Measurements from ENCODE around the gene HDAC4.
"Not testable (repeated sequence)": the region's sequence is repeated elsewhere in the genome, so short reads cannot be mapped to it uniquely, and the experiment has no call there.

Gene HDAC4

DNA sequence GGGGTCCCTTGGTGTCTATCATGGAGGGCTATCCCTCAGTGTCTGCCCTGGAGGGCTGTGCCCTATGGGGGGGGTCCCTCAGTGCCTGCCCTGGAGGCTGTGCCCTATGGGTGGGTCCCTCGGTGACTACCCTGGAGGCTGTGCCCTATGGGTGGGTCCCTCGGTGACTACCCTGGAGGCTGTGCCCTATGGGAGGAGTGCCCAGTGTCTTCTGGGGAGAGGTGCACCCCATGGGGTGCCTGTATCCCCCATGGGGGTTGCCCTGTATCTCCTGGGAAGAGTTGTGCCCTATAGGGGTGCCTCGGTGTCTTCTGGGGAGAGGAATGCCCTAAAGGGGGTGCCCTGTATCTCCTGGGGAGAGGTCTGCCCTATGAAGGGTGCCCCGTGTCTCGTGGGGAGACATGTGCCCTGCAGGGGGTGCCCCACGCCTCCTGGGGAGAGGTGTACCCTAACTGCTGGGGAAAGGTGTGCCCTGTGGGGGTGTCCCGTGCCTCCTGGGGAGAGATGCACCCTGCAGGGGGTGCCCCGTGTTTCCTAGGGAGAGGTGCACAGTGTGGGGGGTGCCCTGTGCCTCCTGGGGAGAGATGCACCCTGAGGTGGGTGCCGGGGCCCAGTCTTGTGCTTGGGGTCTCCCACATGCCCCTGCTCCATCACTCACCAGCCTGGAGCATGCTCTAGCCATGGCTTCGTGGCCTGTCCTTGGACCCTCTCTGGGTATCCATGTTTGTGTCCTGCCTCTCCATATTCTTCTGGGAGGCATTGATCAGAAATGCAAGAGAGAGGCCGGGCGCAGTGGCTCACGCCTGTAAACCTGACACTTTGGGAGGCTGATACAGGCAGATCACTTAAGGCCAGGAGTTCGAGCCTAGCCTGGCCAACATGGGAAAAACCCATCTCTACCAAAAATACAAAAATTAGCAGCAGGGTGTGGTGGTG lies 215.6 kb downstream of the HDAC4 start:
- DNase-seq (ENCODE audit: low read depth), result no peak

DNA sequence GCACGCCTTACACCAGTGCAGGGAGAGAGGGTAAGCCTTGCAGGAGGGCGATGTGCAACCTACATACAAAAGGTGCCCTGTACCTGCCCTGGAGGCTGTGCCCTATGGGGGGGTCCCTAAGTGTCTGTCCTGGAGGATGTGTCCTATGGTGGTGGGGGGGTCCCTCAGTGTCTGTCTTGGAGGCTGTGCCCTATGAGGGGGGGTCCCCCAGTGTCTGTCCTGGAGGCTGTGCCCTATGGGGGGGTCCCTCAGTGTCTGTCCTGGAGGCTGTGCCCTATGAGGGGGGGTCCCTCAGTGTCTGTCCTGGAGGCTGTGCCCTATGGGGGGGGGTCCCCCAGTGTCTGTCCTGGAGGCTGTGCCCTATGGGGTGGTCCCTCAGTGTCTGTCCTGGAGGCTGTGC lies 216.6 kb downstream of the HDAC4 start:
- DNase-seq (ENCODE audit: low read depth), result no peak

DNA sequence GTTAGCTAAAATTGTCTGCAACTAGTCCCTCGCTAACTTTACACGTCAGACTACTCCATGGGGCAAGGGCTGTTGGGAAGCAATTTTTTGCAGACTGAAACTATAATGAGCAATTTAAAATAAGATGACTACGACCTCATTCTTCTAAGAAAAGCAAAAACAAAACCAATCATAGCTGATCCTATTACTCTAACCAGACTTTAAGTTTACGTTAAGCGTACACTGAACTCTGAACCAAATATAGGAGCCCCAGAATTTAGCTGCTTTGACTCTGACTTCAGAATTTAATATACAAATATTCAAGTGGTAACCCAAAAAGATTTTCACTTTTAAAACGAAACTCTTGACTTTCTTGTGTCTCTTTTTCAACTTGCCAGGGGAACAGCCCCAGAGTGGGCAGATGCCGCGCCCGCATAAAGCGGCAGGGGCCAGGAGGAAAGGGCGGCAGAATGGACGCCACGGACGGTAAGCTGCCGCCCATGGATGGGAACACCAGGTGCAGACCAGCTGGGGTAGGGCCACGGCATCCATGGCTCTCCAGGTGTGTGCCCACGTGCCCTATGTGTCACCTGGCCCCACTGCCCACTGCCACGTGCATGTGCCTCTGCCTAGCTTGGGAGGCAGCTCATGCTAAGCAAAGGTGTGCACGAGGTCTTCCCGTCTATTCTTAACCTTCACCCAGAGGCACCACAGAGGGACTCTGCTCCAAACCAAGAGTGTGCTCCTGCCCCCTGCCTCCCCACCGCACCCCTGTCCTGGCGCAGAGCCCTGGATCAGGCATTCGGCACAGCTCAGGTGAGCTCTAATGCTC lies 217.6 kb downstream of the HDAC4 start:
- DNase-seq (ENCODE audit: low read depth), result no peak

DNA sequence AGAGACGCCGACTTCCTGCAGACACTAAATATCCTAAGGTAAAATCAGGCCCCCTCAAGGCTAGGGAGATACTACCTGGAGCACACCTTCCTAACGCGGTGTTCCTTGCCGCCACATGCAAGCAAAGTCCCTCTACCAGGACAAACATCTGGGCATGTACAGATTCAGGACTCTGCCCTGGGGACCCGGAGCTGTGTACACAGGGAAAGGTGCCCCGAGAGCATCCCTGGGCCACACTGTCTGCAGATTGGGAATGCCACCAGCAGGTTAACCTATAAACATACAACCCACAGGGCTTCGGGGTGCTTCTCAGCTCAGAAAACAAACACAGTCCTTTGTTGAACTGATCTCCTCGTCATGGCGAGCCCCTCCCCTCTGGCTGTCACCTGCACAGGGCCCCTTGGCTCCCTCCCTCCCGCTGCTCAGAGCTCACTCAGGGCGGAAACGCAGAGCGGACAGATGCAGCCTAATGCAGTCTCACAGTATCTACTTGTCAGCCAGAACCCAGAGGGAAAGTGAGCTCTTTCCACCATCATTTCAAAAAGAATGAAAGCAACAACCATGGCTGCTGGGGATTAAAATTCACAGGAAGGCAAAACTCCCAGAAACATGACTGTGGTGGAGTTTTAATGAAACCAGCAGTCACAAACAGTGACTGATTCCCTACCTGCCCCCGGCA lies 218.8 kb downstream of the HDAC4 start:
- no peak for DNase-seq (ENCODE audit: low read depth)

DNA sequence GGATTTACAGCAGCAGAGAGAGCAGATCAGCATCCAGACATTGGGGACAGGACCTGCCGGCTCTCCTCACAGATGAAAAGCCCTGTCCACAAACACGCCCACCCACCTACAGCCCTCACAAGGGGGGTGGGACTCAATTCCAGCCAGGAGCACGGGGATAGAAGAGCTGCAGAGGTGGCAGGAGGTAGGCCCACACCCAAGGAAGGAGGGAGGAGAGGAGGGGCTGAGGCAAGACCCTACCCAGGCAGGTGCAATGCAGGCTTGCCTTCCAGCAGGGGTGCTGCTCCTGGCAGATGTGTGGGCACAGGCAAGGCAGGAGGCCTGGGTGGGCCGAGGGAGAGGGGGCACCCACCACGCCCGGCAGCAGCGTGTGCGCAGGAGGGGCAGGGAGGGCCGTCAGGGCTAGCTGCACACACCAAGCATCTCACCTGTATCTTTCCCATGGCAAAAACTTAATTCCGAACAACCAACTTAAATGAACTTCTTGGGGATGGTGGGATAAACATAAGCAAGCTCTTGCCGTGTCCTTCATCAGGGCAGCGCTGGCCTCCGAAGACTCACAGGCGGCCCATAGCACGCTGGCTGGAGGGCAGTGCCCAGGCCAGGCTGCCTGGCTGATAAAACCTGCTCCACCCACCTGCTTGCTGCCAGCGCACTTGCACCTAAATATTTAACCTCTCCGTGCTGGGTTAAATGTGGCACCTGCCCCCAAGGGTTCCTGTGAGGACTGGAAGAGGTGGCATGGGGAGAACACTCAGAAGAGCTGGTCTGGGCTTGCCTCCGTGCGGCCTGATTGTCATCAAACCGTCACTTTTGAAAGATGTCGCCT lies 219.5 kb downstream of the HDAC4 start:
- no peak for DNase-seq (ENCODE audit: low read depth)

DNA sequence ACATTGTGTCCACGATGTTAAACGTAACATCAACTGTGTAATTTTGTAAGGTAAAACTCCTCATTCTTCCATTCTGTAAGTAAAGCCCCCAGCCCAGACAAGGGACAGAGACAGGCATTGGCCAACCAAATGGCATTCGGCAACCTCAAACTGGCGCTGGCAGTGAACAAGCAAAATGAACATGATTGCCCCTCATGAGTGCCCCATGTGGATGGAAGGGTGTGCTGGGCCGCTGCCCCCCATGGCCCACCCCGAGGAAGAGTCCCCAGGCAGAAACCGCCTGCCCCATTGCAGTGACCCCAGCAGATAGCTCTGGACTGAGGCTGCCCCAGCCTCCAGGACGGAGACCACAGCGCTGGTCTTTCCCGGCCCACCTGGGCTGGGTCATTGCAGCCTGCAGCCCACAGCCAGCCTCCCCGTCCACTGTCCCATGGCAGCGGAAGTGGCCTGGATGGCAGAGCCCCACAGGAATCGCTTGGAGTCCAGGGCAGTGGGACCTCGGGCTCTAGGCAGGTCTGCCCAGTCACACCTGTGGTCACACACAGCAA lies 220.2 kb downstream of the HDAC4 start:
- no peak for DNase-seq (ENCODE audit: low read depth)

DNA sequence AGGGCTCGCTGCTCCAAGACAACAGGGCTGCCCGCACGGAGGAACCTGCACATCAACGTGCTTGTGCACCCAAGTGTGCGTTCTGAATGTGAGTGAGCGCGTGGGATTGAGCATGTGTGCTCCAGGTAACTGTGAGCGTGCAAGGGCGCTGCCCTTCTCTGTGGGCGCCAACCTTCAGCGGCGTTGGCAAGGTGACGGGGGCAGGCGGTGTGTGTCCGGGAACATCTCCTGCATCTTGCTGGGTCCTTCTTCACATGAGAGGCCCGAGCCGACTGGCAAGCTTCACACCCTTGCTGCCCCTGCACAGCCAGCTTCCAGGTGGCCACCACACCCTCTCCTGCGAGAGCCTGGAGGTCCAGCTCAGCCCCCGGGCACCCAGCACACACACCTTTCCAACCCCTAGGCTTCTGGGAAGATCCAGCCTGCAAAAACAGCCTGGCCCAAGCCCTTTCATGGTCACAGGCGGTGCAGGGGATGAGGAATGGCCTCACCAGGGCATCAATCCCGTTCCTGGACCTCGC lies 220.9 kb downstream of the HDAC4 start:
- DNase-seq (ENCODE audit: low read depth), result no peak

DNA sequence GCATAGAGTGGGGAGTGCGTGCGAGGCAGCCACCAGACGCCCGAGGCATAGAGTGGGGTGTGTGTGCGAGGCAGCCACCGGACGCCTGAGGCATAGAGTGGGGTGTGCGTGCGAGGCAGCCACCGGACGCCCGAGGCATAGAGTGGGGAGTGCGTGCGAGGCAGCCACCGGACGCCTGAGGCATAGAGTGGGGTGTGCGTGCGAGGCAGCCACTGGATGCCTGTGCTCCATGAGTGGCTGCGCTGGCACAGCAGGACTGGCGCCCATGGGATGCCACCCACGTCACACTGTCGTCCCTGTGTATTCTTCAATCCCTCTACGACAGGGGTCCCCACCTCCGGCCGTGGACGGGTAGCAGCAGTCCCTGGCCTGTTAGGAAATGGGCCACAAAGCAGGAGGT lies 221.9 kb downstream of the HDAC4 start:
- DNase-seq (ENCODE audit: low read depth), result no peak

DNA sequence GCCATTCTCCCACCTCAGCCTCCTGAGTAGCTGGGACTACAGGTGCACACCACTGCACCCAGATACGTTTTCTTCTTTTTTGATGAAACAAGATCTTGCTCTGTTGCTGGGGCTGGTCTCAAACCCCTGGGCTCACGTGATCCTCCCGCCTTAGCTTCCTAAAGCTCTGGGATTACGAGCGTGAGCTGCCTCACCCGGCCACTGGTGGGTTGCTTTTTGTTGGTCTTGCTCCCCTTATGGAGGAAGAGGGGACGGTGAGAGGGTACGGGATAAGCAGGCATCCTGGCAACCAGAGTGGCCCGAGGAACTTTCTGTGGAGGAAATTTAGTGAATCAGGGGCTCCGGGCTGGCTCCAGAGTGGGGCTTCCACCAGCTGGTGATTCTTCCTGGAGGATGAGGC lies 222.3 kb downstream of the HDAC4 start:
- no peak for DNase-seq (ENCODE audit: low read depth)

DNA sequence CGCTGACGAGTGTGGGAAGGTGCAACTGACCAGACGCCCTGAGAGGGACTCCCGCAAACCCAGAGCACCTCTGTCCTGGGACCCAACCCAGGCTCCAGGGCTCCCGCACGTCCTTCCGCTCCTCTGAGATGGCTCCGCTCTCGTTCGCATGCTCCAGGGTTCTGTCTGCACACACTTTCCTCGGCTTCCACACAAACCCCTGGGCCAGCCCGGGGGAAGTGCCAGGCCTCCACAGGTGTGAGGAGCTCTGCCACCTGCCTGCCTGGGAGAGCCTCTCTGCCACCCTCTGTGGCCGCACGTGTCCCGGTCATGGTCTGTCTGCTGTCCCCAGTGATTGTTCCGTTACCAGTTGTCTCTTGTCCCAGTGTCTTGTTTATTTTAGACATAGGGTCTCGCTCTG lies 222.9 kb downstream of the HDAC4 start:
- no peak for DNase-seq (ENCODE audit: low read depth)

DNA sequence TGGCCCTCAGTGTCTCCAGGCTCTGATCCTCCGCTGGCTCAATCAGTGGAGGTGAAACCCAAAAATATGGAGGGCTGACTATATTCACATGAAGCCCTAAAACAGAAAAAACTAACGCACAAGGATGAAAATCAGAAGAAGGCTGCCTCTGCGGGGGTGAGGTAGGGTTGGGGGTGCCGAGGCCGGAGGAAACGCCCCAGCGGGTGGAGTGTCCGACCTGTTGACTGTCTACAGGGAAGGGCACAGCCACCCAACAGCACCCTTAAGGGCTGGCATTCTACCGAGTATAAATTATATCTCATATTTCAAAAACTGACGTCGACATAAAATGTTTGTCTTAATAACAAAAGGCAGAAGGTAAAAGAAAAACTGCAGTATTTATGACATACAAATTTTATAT lies 223.5 kb downstream of the HDAC4 start:
- no peak for DNase-seq (ENCODE audit: low read depth)

DNA sequence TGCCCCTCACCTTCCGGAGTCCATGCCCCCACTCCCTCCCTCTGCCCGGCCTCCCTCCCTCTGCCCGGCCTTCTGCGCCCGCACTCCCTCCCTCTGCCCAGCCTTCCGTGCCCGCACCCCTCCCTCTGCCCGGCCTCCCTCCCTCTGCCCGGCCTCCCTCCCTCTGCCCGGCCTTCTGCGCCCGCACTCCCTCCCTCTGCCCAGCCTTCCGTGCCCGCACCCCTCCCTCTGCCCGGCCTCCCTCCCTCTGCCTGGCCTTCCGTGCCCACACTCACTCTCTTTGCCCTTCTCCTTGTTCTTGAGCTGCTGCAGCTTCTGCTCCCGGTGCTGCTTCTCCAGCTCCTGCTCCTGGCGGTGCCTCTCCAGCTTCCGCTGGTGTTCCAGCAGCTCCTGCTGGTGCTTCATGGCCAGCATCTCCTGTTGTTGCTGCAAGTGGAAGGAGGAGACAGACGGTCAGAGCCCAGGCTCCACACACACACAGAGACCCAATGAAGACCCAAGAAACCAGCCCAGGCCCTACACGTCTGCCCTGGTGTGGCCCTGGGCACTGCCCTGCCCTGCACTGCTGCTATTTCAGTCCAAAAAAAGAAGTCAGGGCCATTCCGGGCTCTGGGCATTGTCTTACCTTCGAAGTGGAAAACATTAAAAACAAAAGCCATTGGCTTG lies 224.5 kb downstream of the HDAC4 start:
- not testable (repeated sequence) for DNase-seq (ENCODE audit: low read depth)

DNA sequence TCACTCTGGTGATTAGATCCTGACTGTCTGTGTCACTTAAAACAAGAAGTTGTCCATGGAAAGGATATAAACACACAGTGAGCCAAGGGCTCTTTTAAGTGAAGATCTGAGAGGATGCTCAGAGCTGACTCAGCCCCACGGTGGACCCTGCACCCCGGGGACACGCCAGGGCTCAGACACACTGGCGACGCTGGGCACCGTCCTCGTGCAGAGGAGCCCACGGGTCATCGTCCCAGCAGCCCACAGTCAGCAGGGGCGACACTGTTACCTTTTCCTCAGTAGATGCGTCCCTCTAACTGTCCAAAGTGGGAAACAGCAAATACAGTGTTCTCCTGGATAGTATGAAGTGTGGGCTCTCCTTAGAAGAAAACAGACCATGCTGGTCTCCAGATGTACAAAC lies 225.6 kb downstream of the HDAC4 start:
- DNase-seq (ENCODE audit: low read depth), result no peak

DNA sequence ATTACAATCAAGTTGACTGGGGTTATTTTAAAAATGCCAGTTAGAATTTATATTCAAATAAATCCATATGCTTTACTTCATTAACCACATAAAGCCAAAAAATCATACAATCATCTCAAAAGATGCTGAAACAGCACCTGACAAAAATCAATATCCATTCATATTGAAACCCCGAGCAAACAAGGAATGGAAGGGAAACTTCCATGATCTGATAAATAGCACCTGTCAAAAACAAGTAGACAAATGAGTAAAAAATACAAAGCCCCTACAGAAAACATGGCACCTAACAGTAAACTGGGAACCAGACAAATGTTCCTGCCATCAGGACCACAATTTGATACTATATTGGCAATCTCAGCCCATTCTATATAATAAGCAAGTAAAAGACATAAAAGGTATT lies 227.5 kb downstream of the HDAC4 start:
- no peak for DNase-seq (ENCODE audit: low read depth)

DNA sequence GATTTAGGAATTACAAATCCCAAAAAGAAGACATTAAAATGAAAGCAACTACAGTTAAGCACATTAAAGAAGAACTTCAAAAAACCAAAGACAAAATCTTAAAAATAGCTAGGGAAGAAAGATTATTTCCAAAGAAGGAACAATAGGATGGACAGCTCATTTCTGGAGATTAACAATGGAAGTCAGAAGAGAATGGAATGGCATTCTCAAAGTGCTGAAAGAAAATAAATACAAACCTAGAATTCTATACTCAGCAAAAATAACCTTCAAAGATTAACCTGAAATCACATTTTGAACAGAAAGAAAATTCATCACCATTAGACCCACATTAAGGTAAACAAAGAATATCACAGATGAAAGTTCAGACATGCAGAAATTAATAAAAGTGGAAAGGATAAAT lies 229.2 kb downstream of the HDAC4 start:
- DNase-seq (ENCODE audit: low read depth), result no peak

DNA sequence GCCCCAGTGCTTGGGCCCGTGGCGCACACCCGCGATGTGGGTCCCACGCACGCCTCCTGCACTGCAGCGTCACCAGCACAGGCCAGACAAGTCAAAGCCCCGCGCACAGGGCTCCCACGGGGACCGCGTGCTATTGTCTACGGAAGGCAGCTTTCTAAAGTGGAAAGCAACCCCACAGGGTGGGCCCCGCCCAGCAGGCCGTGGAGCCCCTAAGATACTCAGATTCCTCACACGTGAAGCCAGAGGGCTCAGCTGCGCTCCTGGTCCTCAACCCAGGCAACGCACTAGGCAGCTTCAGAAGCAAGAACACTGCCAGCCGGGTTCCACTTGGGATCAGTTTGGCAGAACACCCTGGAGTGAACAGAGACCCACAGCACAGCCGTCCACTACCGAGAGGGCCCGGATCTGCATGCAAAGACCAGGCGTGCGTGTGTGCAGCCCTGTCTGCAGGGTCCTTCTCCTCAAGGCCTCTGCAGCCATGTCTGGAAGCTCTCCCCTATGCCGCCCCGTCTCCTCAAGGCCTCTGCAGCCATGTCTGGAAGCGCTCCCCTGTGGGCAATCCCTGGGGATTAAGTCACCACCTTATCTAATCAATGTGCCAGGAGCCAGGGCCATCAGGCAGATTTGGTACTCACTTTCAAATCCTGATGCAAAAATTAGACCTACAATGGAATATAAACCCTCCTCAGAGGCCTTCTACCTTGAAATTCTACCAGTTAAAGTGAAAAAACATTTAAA lies 231.3 kb downstream of the HDAC4 start:
- DNase-seq (ENCODE audit: low read depth), result no peak

DNA sequence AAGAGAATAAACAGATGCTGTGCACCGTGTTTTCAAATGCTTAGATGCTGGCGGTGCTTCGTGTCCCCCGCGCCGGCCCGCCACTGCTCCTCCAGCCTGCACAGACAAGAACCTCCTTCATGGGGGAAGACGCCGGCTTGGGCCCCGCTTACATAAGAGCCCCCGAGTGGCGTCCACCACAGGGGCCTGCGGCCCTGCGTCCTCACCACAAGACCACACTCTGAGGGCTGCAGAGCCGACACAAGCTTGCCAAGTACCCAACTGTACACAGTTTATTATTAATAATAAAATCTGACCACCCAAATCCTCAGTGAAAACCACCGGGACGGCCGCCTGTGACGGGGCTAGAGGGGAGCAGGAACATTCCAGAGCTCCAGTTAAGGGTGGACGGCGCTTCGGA lies 232.2 kb downstream of the HDAC4 start:
- no peak for DNase-seq (ENCODE audit: low read depth)

DNA sequence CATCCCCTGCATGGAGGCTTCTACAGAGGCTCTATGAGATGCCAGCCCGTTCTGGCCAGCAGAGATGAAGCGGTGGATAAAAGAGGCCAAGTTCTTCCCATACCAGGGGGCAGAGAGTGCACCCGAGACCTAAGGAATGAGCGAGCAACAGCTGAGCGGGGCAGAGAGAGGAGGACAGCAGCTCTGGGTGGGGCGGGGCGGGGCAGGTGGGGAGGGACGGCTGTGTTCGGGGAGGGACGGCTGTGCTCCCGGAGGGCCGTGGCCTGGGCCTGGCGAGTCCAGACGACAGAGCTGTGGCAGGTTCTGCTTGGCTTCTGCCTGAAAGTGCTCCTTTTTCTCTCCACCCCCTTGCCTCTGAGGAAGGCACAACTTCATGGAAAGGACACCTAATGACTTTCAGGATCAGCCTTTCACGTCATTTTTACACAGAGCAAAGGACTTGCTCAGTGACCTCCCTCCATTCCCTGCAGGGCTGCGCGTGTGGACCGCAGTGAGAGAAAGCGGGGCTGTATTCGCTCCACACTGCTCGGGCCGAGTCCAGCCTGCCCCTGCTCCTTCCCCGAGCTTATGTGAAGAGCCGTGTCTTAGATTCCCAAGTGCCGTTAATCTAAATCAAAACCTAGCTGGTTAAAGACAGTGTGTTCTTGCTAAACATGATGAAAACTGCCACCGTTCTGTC lies 232.9 kb downstream of the HDAC4 start:
- DNase-seq (ENCODE audit: low read depth), result no peak

DNA sequence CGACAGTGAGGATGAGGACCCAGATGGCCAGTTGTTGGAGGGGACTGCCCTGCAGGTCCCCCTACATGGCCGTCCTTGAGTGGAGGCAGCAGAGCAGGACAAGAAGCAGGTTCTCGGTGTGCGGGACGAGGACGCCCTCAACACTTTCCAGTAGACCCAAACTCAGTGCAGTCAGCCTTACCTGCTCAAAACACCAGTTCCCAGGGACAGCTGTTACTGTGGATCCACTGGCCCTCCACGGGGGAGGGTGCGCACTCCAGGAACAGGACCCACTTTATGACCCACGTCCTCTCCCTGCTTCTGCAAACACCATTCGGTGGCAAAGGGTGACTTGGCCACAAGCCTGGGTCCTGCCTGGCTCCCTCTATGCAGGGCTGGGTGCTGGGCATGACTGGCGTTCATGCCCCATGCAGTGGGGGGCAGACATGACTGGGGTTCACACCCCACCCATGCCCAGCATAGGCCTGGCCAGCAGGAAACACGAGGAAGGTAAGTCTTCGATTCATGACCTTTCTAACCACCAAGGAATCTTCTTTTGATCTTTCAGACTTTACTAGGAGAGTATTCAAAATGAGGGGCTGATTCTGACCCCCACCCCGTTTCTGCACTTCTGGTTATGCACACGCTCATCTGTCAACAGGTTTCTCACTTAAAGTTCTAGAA lies 233.7 kb downstream of the HDAC4 start:
- DNase-seq (ENCODE audit: low read depth), result no peak
